GM18909 (cell line): ENCODE data around the gene TPTE.
"Not testable (repeated sequence)": the region's sequence is repeated elsewhere in the genome, so short reads cannot be mapped to it uniquely, and the experiment has no call there.

Source experiments
- ATAC-seq: cut with Tn5 transposase; IDR thresholded peaks from one replicate; pipeline ENCODE4 v1.9.1; 2021; ENCODE audit warnings: mild to moderate bottlenecking; ENCODE audit not compliant: unreplicated experiment, poor library complexity

The TPTE gene

GRCh38 chr21:10616061-10616460, 94.7 kb downstream of the TPTE start:
- not testable (repeated sequence) for ATAC-seq

DNA sequence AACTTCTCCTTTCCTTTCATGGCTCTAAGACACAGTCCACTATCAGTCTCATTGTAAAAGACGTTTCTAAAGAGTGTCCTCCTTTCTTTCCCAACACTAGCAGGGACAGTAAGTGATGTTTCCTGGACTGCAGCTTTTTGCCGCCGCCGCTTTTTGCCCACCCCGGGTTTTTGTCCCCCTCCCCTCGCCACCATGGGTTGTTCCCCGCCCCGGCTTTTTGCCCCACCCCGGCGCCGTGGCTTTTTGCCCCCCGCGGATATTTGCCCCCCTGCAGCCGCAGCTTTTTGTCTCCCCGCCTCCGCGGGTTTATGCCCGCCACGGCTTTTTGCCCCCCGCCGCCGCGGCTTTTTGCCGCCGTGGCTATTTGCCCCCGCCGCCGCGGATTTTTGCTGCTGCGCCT, 95.2 kb downstream of the TPTE start:
- no peak for ATAC-seq

DNA sequence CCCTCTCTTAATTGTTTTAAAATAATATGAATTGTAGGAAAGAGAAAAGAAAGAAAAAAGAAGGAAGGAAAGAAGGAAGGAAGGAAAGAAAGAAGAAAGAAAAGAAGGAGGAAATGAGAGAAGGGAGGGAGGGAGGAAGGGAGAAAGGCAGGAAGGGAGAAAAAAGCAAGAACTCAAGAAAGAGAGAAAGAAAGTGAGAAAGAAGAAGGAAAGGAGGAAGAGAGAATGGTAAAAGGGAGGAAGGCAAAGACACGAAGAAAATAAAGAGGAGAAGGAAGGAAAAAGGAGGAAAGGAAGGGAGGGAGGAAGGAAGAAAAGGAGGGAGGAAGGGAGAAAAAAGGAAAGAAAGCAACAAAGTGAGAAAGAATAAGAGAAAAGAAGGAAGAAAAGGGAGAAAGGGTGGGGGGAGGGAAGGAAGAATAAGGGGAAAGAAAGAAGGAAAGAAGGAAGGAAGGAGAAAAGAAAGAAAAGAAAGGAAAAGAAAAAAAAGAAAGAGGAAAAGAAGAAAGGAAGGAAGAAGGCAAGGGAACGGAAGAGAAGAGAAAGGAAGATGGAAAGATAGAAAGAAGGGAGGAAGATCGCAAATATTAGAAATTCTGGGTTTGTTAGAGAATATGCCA, 95.9 kb downstream of the TPTE start:
- not testable (repeated sequence) for ATAC-seq

DNA sequence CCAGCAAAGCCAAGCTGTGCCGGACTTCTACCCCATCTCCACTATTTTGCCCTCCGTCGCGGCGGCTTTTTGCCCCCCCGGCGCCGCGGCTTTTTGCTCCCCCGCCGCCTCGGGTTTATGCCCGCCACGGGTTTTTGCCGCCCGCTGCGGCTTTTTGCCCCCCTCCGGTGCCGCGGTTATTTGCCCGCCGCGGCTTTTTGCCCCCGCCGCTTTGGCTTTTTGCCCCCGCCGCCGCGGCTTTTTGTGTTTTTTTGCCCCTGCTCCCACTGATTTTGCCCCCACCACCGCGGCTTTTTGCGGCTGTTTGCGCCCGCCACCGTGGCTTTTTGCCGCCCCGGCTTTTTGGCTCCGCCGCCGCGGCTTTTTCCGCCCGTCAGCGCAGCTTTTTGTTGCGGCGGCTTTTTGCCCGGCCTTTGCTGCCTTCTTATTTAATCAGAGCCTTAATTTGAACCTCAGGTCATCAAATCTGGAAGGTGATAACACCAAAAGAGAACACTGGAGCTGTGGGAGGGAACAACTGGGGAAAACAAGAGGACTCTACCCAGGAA, 106.0 kb downstream of the TPTE start:
- no peak for ATAC-seq

DNA sequence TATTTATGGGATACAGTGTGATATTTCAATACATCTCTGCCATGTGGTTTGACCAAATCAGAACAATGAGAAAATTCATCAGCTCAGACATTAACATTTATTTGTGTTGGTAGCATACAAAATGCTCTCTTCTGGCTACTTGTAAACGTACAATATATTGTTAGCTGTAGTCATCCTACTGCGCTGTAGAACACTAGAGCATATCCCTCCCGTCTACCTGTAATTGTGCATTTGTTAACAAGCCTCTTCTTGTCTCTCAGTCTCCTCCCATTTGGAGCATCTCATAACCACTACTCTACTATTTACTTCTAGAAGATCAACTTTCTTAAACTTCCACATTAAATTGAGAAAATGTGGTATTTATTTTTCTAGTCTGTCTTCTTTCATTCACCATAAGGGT, 107.9 kb downstream of the TPTE start:
- ATAC-seq, result not testable (repeated sequence)

DNA sequence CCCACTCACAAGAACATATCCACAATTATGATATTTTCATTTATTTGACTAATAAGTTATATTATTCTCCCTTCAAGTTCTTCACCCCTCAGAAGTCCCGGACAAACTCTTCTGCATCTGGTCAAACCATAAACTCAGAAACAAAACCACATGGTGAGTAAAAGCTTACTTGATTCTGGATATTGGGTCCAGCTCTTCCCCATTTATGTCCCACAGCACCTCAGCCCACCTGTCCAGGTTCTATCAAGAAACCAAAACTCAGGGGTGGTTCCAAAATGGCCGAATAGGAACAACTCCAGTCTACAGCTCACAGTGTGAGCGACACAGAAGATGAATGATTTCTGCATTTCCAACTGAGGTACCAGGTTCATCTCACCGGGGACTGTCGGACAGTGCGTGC, 109.4 kb downstream of the TPTE start:
- not testable (repeated sequence) for ATAC-seq

DNA sequence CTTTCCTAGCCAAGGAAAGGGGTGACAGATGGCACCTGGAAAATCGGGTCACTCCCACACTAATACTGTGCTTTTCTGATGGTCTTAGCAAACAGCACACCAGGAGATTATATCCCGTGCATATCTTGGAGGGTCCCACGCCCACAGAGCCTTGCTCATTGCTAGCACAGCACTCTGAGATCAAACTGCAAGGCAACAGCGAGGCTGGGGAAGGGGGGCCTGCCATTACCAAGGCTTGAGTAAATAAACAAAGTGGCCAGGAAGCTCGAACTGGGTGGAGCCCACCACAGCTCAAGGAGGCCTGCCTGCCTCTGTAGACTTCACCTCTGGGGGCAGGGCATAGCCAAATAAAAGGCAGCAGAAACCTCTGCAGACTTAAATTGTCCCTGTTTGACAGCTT, 109.9 kb downstream of the TPTE start:
- not testable (repeated sequence) for ATAC-seq

DNA sequence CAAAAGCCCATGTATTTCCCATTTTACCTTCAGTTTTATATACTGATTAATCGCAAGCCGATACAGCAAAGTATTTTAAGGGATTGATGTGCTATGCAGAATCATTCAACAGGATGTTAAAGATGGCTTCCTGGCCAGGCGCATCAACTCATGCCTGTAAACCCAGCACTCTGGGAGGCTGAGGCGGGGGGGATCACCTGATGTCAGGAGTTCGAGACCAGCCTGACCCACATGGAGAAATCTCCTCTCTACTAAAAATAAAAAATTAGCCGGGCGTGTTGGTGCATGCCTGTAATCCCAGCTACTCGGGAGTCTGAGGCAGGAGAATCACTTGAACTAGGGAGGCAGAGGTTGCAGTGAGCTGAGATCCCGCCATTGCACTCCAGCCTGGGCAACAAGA, 116.8 kb downstream of the TPTE start:
- ATAC-seq, result not testable (repeated sequence)

GRCh38 chr21:10639123-10639522, 117.7 kb downstream of the TPTE start:
- ATAC-seq, result no peak

DNA sequence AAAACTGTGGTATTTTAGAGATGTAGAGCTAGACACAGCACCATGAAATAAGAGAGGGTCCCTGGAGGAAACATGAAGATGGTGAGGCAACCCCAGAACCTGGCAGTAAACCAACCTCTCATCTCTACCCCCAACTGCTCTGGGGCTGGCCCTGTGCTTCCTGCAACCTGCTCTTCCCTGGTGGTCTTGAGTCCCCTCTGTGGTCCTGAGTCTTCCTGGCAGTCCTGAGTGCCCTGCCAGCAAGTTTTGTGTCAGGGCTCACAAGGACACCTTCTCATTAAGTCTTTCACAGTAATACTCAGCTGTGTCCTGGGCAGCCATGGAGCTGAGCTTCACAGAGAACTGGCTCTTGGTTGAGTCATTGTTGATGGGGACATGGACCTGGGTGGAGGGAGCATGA, 118.4 kb downstream of the TPTE start:
- ATAC-seq, result not testable (repeated sequence)

- no peak for ATAC-seq
These were observed 119.1 kb downstream of the TPTE start for GRCh38 chr21:10640446-10640845.

GRCh38 chr21:10641107-10641506, 119.7 kb downstream of the TPTE start:
- ATAC-seq, result no peak

- ATAC-seq, result not testable (repeated sequence)
These were observed 124.3 kb downstream of the TPTE start for GRCh38 chr21:10645667-10646066.

GRCh38 chr21:10649350-10650149, 128.2 kb downstream of the TPTE start:
- ATAC-seq, result not testable (repeated sequence)

DNA sequence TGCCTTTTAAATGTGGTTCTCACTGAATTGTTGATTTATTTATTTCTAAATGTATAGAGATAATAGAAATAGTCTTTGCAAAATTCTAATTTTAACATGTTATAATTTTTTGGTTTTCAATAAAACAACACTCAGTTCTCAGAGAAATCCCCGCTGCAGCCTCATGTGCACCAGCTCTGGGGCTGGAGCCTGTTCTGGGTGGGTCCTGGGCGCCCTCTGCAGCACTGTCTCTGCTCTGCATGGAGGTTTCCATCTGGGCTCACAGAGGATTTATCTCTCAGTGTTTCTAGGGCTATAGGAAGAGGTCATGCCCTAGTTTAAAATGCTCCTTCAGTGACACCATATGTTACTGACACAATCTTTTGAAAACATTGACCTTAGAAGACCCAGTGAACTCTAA, 128.9 kb downstream of the TPTE start:
- not testable (repeated sequence) for ATAC-seq
